Hepatocyte (in vitro differentiated cells): ENCODE data around the gene GAPVD1. TPM values are rescaled to one million over a fixed set of nuclear protein-coding genes. Genes with fewer than 3 reads are reported as not detected.

Source experiments
- DNase-seq: peaks from one replicate; pipeline ENCODE4 v3.0.0-alpha.2; 2016; ENCODE audit warnings: low spot score
- H2AFZ ChIP-seq: fragments of 200-600 bp; sonication (generic); 2 replicates; pipeline ENCODE4 v1.6.0; 2016; ENCODE audit warnings: antibody characterized with exemption, mild to moderate bottlenecking
- H3K27ac ChIP-seq: fragments of 200-600 bp; sonication (generic); 2 replicates; pipeline ENCODE4 v1.5.1; 2016; ENCODE audit warnings: mild to moderate bottlenecking
- H3K27me3 ChIP-seq: fragments of 200-600 bp; sonication (generic); 2 replicates; pipeline ENCODE4 v1.6.1; 2016
- H3K36me3 ChIP-seq: fragments of 200-600 bp; sonication (generic); replicated peaks from 2 replicates; pipeline ENCODE4 v1.5.1; 2016; ENCODE audit warnings: low read depth; ENCODE audit not compliant: insufficient read depth
- H3K4me1 ChIP-seq: fragments of 200-600 bp; sonication (generic); 2 replicates; pipeline ENCODE4 v1.5.1; 2016; ENCODE audit warnings: mild to moderate bottlenecking, moderate library complexity; ENCODE audit not compliant: insufficient read depth
- H3K4me2 ChIP-seq: fragments of 200-600 bp; sonication (generic); 2 replicates; pipeline ENCODE4 v1.6.0; 2016
- H3K4me3 ChIP-seq: fragments of 200-600 bp; sonication (generic); 2 replicates; pipeline ENCODE4 v1.5.1; 2016; ENCODE audit warnings: mild to moderate bottlenecking
- H3K79me2 ChIP-seq: fragments of 200-600 bp; sonication (generic); 2 replicates; pipeline ENCODE4 v1.6.0; 2017; ENCODE audit warnings: mild to moderate bottlenecking
- H3K9me2 ChIP-seq: fragments of 200-600 bp; sonication (generic); replicated peaks from 2 replicates; pipeline ENCODE4 v1.6.0; 2017; ENCODE audit warnings: mild to moderate bottlenecking; ENCODE audit not compliant: insufficient read depth
- H3K9me3 ChIP-seq: fragments of 200-600 bp; sonication (generic); 2 replicates; pipeline ENCODE4 v1.5.1; 2016; ENCODE audit warnings: low read depth, mild to moderate bottlenecking
- H4K20me1 ChIP-seq: fragments of 200-600 bp; sonication (generic); 2 replicates; pipeline ENCODE4 v1.6.0; 2016; ENCODE audit warnings: mild to moderate bottlenecking; ENCODE audit not compliant: insufficient read depth, poor library complexity, severe bottlenecking
- EZH2 ChIP-seq: fragments of 200-600 bp; sonication (generic); IDR thresholded peaks from 2 replicates; pipeline ENCODE4 v1.6.1; 2016; ENCODE audit warnings: antibody characterized with exemption, mild to moderate bottlenecking, borderline replicate concordance
- EZH2phosphoT487 ChIP-seq: fragments of 200-600 bp; sonication (generic); IDR thresholded peaks from one replicate; pipeline ENCODE4 v1.6.1; 2018; ENCODE audit warnings: antibody characterized with exemption, mild to moderate bottlenecking, low read depth, moderate library complexity; ENCODE audit not compliant: unreplicated experiment, severe bottlenecking
- WGBS: methylation state at CpG from one replicate; pipeline ENCODE4 v1.1.6; 2016; ENCODE audit warnings: low lambda C conversion rate; ENCODE audit errors: missing lambda C conversion rate; 5-methylcytosine and 5-hydroxymethylcytosine counted together
- polyA plus RNA-seq: library from polyadenylated mRNA; unstranded; fragments of >200 nt; fragmentation: Nextera tagmentation; extraction: Ambion mirVana; gene quantifications from 2 replicates; pipeline ENCODE4 v1.2.1, GENCODE V29; 2016
- total RNA-seq: library from RNA; depleted of rRNA; stranded (reverse); fragments of >200 nt; gene quantifications from 2 replicates; pipeline ENCODE4 v1.2.3, GENCODE V29; 2014
- TF ChIP-seq, protein P1 (sequence below): fragments of 200-600 bp; sonication (generic); IDR thresholded peaks from 2 replicates; pipeline ENCODE4 v1.5.1; 2016; ENCODE audit warnings: antibody characterized with exemption, mild to moderate bottlenecking; ENCODE audit not compliant: poor library complexity

The GAPVD1 gene
- total and polyA plus RNA-seq, 2 experiments from 2014 or later, result 25.5 to 44.7 TPM

GRCh38 chr9:125380406-125380805, 118.8 kb downstream of the GAPVD1 start:
- 86% methylated on average over 8 of the region's 8 CpGs for whole genome bisulfite sequencing
- no peak overlapping the region for H2AFZ ChIP-seq
- DNase-seq, result no peak
- TF ChIP-seq EZH2 (no peak), EZH2phosphoT487 (no peak)
- TF ChIP-seq, protein P1, sequence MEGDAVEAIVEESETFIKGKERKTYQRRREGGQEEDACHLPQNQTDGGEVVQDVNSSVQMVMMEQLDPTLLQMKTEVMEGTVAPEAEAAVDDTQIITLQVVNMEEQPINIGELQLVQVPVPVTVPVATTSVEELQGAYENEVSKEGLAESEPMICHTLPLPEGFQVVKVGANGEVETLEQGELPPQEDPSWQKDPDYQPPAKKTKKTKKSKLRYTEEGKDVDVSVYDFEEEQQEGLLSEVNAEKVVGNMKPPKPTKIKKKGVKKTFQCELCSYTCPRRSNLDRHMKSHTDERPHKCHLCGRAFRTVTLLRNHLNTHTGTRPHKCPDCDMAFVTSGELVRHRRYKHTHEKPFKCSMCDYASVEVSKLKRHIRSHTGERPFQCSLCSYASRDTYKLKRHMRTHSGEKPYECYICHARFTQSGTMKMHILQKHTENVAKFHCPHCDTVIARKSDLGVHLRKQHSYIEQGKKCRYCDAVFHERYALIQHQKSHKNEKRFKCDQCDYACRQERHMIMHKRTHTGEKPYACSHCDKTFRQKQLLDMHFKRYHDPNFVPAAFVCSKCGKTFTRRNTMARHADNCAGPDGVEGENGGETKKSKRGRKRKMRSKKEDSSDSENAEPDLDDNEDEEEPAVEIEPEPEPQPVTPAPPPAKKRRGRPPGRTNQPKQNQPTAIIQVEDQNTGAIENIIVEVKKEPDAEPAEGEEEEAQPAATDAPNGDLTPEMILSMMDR, result no peak
- H3K27me3 ChIP-seq, result no peaks in the 10 kb centered on the region
- H3K4me3 ChIP-seq, result no peak overlapping the region
- H4K20me1 ChIP-seq, result no peaks in the 10 kb centered on the region
- H3K9me3 ChIP-seq, result no peaks in the 10 kb centered on the region
- no peaks in the 10 kb centered on the region for H3K4me1 ChIP-seq
- H3K9me2 ChIP-seq, result no peaks in the 10 kb centered on the region
- H3K79me2 ChIP-seq, result no peaks in the 10 kb centered on the region
- no peaks in the 10 kb centered on the region for H3K36me3 ChIP-seq
- H3K27ac ChIP-seq, result no peak overlapping the region
- H3K4me2 ChIP-seq, result no peak overlapping the region

DNA sequence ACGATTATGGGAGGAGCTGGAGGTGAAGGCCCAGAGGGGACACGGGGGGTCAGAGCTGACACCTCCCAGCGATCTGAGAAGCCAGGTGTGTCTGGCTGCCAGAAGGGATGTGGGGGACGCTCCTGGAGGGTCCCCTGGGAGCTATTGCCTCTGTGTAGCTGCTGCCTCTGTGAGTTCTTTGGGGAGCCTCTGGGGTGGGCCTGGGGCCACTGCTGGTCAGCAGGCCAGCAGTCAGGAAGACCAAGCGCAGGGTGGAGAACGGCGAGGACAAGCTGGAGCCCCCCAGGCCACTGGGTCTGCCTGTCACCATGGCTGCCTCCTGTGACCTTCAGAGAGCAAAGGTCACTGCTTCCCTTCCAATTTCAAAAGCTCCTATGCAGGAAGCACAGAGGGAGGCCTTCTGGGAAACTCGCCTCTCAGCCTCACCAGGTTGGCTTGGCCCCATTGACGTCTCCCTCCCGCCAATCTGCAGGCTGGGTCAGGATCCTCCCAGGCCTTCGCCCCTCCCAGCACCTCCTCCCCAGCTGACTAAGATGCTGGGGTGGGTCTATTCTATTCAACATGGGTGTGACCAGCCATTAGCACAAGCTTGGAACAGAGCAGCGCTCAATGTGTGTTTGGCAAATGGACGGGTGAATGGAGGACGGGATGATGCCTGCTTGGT, 126.4 kb downstream of the GAPVD1 start:
- 94% methylated on average over 14 of the region's 14 CpGs for WGBS

DNA sequence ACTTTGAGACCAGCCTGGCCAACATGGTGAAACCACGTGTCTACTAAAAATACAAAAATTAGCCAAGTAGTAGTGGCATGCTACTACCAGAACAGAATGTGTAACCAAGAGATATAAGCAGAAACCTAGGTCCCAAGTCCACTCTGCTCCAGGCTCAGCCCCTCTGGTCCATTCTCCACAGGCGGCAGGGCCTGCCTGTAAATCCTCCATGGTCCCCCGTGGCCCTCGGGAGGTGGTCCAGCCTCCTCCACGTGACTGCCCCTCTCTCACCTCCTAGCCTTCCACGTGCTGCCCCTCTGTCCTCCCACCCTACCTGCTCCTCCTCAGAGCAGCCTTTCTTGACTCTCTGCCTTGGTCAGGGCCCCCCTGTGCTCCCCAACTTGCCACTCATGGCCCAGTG, 127.4 kb downstream of the GAPVD1 start:
- no peaks in the 10 kb centered on the region for H3K79me2 ChIP-seq
- TF ChIP-seq, protein P1, result no peak
- TF ChIP-seq EZH2phosphoT487 (no peak), EZH2 (no peak)
- no peak for DNase-seq
- no peaks in the 10 kb centered on the region for H3K27me3 ChIP-seq
- no peaks in the 10 kb centered on the region for H3K9me3 ChIP-seq
- no peaks in the 10 kb centered on the region for H3K9me2 ChIP-seq
- no peaks in the 10 kb centered on the region for H3K36me3 ChIP-seq
- no peak overlapping the region for H3K4me3 ChIP-seq
- H3K4me2 ChIP-seq, result no peak overlapping the region
- H2AFZ ChIP-seq, result no peak overlapping the region
- H3K4me1 ChIP-seq, result no peaks in the 10 kb centered on the region
- H4K20me1 ChIP-seq, result no peaks in the 10 kb centered on the region
- 64% methylated on average over 6 of the region's 6 CpGs for WGBS
- no peak overlapping the region for H3K27ac ChIP-seq

More for the DNA sequence above, 126.4 kb downstream of the GAPVD1 start:
- no peaks in the 10 kb centered on the region for H4K20me1 ChIP-seq
- H3K4me3 ChIP-seq, result no peak overlapping the region
- TF ChIP-seq EZH2phosphoT487, result no peak
- TF ChIP-seq EZH2, result no peak
- TF ChIP-seq, protein P1, result no peak
- H3K36me3 ChIP-seq, result no peaks in the 10 kb centered on the region
- H3K9me2 ChIP-seq, result no peaks in the 10 kb centered on the region
- DNase-seq, result no peak
- H3K4me2 ChIP-seq, result no peak overlapping the region
- H3K4me1 ChIP-seq, result no peaks in the 10 kb centered on the region
- no peak overlapping the region for H2AFZ ChIP-seq
- no peaks in the 10 kb centered on the region for H3K27me3 ChIP-seq
- no peak overlapping the region for H3K27ac ChIP-seq
- H3K79me2 ChIP-seq, result no peaks in the 10 kb centered on the region
- H3K9me3 ChIP-seq, result no peaks in the 10 kb centered on the region
